ENCODE results near the gene PLA2G4F. TPM values are rescaled to one million over a fixed set of nuclear protein-coding genes. Genes with fewer than 3 reads are reported as not detected.

The PLA2G4F gene
- total RNA-seq, 1 donor from 2014 or later, result not detected

GRCh38 chr15:42137461-42138261, 18.8 kb downstream of the PLA2G4F start:
- intact Hi-C loops (cut with DNase I), result no loop called here
- DNase-seq (ENCODE audit: low spot score), result peak; percentile 38
- ATAC-seq, result peak; percentile 36

DNA sequence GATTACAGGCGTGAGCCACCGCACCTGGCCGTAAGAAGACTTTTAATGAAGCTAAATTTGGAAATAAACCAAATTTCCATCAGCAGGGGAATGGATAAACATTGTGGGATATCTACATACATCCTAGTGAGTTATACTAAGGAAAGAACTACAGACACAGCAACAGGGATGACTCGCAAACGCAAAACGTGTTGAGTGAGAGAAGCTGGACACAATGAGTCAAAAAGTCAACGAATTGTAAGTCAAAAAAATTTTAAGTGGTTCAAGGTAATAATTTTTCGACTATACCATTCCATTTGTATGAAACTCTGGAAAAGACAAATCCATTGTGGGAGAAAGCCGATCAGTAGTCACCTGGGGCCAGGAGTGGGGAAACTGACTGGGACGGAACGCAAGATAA, 19.9 kb downstream of the PLA2G4F start:
- intact Hi-C loops (cut with DNase I), result no loop called here
- ATAC-seq (no peak), DNase-seq (ENCODE audit: low spot score) (no peak)

- ATAC-seq, result no peak
- intact Hi-C loops (cut with DNase I), result no loop called here
- no peak for DNase-seq (ENCODE audit: low spot score)
These were observed 21.1 kb downstream of the PLA2G4F start for GRCh38 chr15:42135351-42135750.

- intact Hi-C loops (cut with DNase I), result no loop called here
- ATAC-seq (no peak), DNase-seq (ENCODE audit: low spot score) (no peak)
These were observed 21.7 kb downstream of the PLA2G4F start for GRCh38 chr15:42134617-42135245.

- intact Hi-C loops (cut with DNase I), result no loop called here
- ATAC-seq (no peak), DNase-seq (ENCODE audit: low spot score) (peak; percentile 66)
These were observed 22.4 kb downstream of the PLA2G4F start for GRCh38 chr15:42133886-42134502.

GRCh38 chr15:42133356-42133755, 23.1 kb downstream of the PLA2G4F start:
- DNase-seq (ENCODE audit: low spot score), result no peak
- intact Hi-C loops (cut with DNase I), result no loop called here
- no peak for ATAC-seq

DNA sequence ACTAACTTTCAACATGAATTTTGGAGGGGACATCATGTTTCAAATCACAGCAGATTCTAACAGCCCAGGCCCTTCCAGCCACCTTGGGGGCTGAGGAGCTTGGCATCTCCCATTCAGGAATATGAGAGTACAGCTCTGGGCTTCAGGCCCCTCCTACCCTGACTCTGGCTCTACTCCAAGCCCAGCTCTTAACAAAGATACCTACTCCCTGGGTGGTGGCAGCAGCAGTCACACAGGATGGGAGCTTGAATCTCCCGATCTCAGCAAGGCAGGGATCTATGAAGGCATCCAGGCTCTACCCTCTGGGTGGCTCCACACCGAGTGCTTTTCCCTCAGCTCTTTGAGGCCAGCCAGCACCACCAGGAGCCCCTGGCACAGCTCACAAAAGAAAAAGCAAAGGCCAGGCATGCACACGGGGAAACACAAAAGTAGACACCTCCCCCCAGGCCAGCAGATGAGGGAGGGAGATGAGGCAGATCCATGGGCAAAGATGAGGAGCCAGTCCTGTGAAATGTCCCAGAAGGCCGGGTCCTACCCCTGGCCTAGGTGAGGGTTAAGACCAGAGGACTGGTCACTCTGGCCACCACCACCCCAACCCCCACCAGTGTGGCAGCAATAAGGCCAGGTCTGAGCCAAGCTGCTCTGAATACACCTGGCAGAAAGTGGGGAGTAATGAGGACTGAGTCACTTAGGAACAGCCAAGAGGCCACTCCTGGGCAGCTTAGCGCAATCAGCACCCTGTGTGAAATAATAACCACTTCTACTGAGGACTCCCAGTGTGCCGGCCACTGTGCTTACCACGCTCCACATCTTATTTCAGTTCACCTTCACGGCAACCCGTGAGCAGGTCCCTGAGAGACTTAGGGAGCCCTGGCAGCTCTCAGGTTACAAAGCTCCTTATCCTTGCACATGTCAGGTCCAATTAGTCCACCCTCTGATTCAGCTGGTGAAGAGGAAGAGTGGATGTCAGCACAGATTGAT, 24.3 kb downstream of the PLA2G4F start:
- intact Hi-C loops (cut with DNase I), result no loop called here
- no peak for DNase-seq (ENCODE audit: low spot score)
- ATAC-seq, result no peak

DNA sequence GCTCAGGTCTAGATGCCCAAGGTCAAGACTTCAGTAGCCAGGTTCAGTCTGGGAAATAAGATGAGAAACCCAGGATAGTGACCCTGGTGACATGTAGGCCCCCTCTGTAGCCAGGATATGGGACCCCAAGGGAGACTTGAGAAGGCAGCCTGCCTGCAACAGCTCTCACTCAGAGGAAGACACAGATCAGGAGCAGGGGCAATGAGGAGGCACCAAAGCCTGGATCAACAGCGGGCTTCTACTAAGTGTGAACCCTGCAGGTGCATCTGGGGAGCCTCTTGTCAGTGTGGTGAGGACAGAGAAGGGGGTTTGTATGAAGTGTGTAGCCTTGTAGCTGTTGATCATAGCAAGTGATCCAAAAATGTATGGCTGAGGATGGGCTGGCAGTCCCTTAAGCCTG, 25.4 kb downstream of the PLA2G4F start:
- intact Hi-C loops (cut with DNase I), result no loop called here
- ATAC-seq (no peak), DNase-seq (ENCODE audit: low spot score) (no peak)

- DNase-seq (ENCODE audit: low spot score) (no peak), ATAC-seq (no peak)
- intact Hi-C loops (cut with DNase I), result no loop called here
These were observed 26.0 kb downstream of the PLA2G4F start for GRCh38 chr15:42130246-42130986.

- intact Hi-C loops (cut with DNase I), result no loop called here
- DNase-seq (ENCODE audit: low spot score), result no peak
- ATAC-seq, result no peak
These were observed 27.1 kb downstream of the PLA2G4F start for GRCh38 chr15:42129364-42129763.

- intact Hi-C loops (cut with DNase I), result no loop called here
- no peak for ATAC-seq
- DNase-seq (ENCODE audit: low spot score), result no peak
These were observed 28.0 kb downstream of the PLA2G4F start for GRCh38 chr15:42128476-42128875.

- DNase-seq (ENCODE audit: low spot score) (no peak), ATAC-seq (no peak)
- intact Hi-C loops (cut with DNase I), result no loop called here
These were observed 32.9 kb downstream of the PLA2G4F start for GRCh38 chr15:42123546-42123945.

DNA sequence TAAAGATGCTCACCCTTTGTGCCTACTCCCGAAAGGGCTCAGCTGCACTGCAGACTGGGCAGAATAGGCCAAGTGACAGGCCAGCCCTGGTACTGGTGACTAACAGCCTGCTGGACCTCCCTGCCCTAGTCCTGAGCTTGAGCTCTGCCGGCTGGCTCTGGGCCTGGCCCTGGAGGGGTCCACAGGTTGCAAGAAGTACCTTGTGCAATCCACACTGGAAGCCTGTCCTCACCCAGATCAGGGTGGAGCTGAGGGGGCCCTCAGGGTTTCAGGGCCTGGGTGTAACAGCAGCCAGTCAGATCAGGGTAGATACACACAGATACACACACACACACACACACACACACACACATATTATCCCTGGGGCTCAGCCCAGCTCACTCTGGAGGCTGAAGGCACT, 34.8 kb downstream of the PLA2G4F start:
- no peak for DNase-seq (ENCODE audit: low spot score)
- intact Hi-C loops (cut with DNase I), result no loop called here
- no peak for ATAC-seq

DNA sequence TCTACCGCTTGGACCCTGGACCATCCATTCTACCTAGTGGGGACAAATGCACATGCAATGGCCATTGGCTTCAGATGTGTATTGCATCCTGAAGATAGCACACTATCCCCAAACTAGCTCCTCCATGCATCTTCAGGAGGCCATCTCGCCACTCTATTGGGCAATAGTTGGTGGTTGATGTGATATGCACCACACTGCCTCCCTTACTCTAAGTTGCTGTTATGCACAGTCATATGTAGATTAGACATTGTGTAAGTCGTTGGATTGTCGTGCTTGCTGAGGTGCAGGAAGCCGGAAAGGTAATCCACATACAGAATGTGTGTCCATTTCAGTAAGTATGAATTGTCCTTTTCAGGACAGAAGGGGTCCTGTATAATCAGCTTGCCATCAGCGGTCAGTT, 35.4 kb downstream of the PLA2G4F start:
- intact Hi-C loops (cut with DNase I), result no loop called here
- ATAC-seq, result no peak
- DNase-seq (ENCODE audit: low spot score), result no peak

- intact Hi-C loops (cut with DNase I), result no loop called here
- DNase-seq (ENCODE audit: low spot score) (no peak), ATAC-seq (no peak)
These were observed 36.2 kb downstream of the PLA2G4F start for GRCh38 chr15:42120285-42120684.

GRCh38 chr15:42119446-42119760, 37.0 kb downstream of the PLA2G4F start:
- DNase-seq (ENCODE audit: low spot score) (no peak), ATAC-seq (no peak)
- intact Hi-C loops (cut with DNase I), result no loop called here

DNA sequence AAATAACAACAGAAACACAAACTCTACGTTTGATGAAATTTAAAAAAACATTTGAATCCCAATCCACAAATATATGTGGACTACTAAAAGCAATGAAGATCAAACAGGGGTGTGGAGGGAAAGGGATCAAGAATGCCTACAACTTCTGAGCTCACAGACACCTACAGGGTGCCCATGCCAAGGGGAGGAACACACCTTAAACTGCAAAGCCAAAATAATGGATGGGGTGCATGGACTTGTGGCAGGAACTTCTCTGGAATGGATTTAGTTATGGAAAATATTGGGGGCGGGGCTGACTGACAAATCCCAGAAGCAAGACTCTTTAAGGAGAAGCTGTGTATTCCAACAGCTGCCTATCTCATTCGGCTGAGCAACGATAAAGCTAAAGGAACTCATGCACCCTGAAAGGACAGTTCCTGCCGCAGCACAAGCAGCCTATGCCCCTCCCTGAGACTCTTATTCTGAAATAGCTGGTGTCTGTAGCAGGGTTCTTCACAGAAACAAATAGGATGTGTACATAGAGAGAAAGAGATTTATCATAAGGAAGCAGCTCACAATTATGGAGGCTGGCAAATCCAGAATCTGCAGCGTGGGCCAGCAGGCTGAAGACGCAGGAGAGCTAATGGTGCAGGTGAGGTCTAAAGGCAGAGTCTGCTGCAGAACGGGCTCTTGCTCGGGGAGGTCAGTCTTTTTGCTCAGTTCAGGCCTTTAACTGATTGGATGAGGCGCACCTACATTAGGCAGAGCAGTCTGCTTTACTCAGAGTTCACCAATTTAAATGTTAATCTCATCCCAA, 37.6 kb downstream of the PLA2G4F start:
- no peak for ATAC-seq
- DNase-seq (ENCODE audit: low spot score), result no peak
- intact Hi-C loops (cut with DNase I), result no loop called here

- intact Hi-C loops (cut with DNase I), result no loop called here
- ATAC-seq (no peak), DNase-seq (ENCODE audit: low spot score) (no peak)
These were observed 44.5 kb downstream of the PLA2G4F start for GRCh38 chr15:42111924-42112323.

All from sciatic nerve (tissue), 2 donors.